ENCODE results near the gene AZIN2. TPM values are rescaled to one million over a fixed set of nuclear protein-coding genes. Genes with fewer than 3 reads are reported as not detected.
"Not testable (repeated sequence)": the region's sequence is repeated elsewhere in the genome, so short reads cannot be mapped to it uniquely, and the experiment has no call there.

AZIN2 gene
- total and polyA plus RNA-seq, 12 donors = 2.3 to 18.9 (median 10.7) TPM

GRCh38 chr1:33131191-33131590 lies 50.2 kb downstream of the AZIN2 start:
- no peak for TF ChIP-seq CTCF (IDR thresholded peaks at IDR 0.05)
- no peak for TF ChIP-seq POLR2A (IDR thresholded peaks at IDR 0.05)
- H3K27ac ChIP-seq = no peak overlapping the region
- no peaks in the 10 kb centered on the region for H3K27me3 ChIP-seq
- H3K36me3 ChIP-seq (replicated peaks in 1 of 2) = no peaks in the 10 kb centered on the region
- peak in 1 of 7 donors; percentile 2 for DNase-seq
- H3K4me3 ChIP-seq = no peak overlapping the region
- 78 to 91% (median 84%) methylated on average over 2 of the region's 2 CpGs for WGBS, 4 donors
- H3K9me3 ChIP-seq (replicated peaks in 1 of 3) = no peaks in the 10 kb centered on the region
- H3K4me1 ChIP-seq (replicated peaks in 1 of 2) = peaks cover 0 to 14% of the 10 kb centered on the region in 2 donors
- intact Hi-C loops (cut with DNase I) = loop anchor here in 1 of 2 donors (10.0 kb wide), 1 partner anchor 144 kb away; no protein-coding TSS in a partner anchor

- no peak for TF ChIP-seq CTCF (IDR thresholded peaks at IDR 0.05)
- no peak for TF ChIP-seq POLR2A (IDR thresholded peaks at IDR 0.05)
Measured at GRCh38 chr1:33132549-33132948, 51.6 kb downstream of the AZIN2 start.

GRCh38 chr1:33133478-33134105 lies 52.6 kb downstream of the AZIN2 start:
- H3K9me3 ChIP-seq (replicated peaks in 1 of 3) = no peaks in the 10 kb centered on the region
- no peaks in the 10 kb centered on the region for H3K36me3 ChIP-seq (replicated peaks in 1 of 2)
- intact Hi-C loops (cut with DNase I) = loop anchor here in 1 of 2 donors (10.0 kb wide), 1 partner anchor 141 kb away; no protein-coding TSS in a partner anchor
- no peak overlapping the region for H3K27ac ChIP-seq
- no peak for TF ChIP-seq CTCF (IDR thresholded peaks at IDR 0.05)
- no peak for TF ChIP-seq POLR2A (IDR thresholded peaks at IDR 0.05)
- H3K4me1 ChIP-seq (replicated peaks in 1 of 2) = no peaks in the 10 kb centered on the region
- WGBS, 4 donors = 67 to 78% (median 71%) methylated on average over 7 to 10 of the region's 10 CpGs
- no peaks in the 10 kb centered on the region for H3K27me3 ChIP-seq
- no peak overlapping the region for H3K4me3 ChIP-seq
- peak in 4 of 7 donors; percentile 39 to 55 (median 44) for DNase-seq

More at GRCh38 chr1:33132549-33132948, 51.6 kb downstream of the AZIN2 start:
- peak in 1 of 7 donors; percentile 25 for DNase-seq
- intact Hi-C loops (cut with DNase I) = loop anchor here in 1 of 2 donors (10.0 kb wide), 1 partner anchor 142 kb away; no protein-coding TSS in a partner anchor
- no peak overlapping the region for H3K27ac ChIP-seq
- no peaks in the 10 kb centered on the region for H3K27me3 ChIP-seq
- no peak overlapping the region for H3K4me3 ChIP-seq
- H3K36me3 ChIP-seq (replicated peaks in 1 of 2) = no peaks in the 10 kb centered on the region
- H3K4me1 ChIP-seq (replicated peaks in 1 of 2) = peaks cover 0 to 10% of the 10 kb centered on the region in 2 donors
- WGBS, 4 donors = 99 to 100% (median 100%) methylated on average over 2 of the region's 2 CpGs
- no peaks in the 10 kb centered on the region for H3K9me3 ChIP-seq (replicated peaks in 1 of 3)

GRCh38 chr1:33136041-33136440 lies 55.1 kb downstream of the AZIN2 start:
- intact Hi-C loops (cut with DNase I) = loop anchor here in 1 of 2 donors (10.0 kb wide), 1 partner anchor 139 kb away; no protein-coding TSS in a partner anchor

More at GRCh38 chr1:33136041-33136440, 55.1 kb downstream of the AZIN2 start:
- not testable (repeated sequence) for H3K4me3 ChIP-seq; H3K4me1 ChIP-seq (replicated peaks in 1 of 2); H3K9me3 ChIP-seq (replicated peaks in 1 of 3); H3K36me3 ChIP-seq (replicated peaks in 1 of 2); DNase-seq; H3K27me3 ChIP-seq; H3K27ac ChIP-seq
- 94 to 100% (median 98%) methylated on average over 1 of the region's 1 CpG for WGBS, 4 donors

Data from adrenal gland (tissue), 12 donors.